Erythroblast (primary cell): ENCODE data around the gene HOXD8.

ENCODE experiments used
- DNase-seq, 2 experiments: peaks; one replicate each; lab custom pipeline; 2025; lab: John Stamatoyannopoulos, UW
- GATA1 ChIP-seq: IDR thresholded peaks from 2 replicates; pipeline ENCODE4 v1.6.1; 2011; ENCODE audit warnings: low read depth, mild to moderate bottlenecking, control low read depth, low read length, moderate library complexity
- POLR2A ChIP-seq: IDR thresholded peaks from 2 replicates; pipeline ENCODE4 v1.6.1; 2011; ENCODE audit warnings: mild to moderate bottlenecking, low read length

Gene HOXD8

DNA sequence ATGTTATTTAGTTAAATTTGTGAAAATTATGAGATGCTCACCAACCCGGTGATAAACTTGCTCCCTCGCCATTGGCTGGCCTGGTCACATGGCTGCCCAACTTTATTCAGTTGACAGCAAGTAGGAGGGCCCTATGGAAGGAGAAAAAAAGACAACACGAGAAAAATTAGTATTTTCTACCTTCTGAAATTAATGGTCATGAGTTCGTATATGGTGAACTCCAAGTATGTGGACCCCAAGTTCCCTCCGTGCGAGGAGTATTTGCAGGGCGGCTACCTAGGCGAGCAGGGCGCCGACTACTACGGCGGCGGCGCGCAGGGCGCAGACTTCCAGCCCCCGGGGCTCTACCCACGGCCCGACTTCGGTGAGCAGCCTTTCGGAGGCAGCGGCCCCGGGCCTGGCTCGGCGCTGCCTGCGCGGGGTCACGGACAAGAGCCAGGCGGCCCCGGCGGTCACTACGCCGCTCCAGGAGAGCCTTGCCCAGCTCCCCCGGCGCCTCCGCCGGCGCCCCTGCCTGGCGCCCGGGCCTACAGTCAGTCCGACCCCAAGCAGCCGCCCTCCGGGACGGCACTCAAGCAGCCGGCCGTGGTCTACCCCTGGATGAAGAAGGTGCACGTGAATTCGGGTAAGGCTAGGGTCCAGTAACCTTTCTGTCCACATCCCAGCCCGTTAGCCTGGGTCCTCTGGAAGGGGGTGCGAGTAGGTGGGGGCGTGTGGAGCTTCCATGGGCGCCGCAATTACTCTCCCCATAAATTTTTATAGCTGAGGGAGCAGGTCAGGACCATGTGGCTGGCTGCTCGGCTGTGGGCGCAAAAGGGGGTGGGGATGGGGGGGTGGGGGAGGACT is 22.2 kb downstream of the HOXD8 start, which contains the start of gene HOXD4:
Gene HOXD4, plus strand, starts transcription at position 109 of the 846 bp plus-strand sequence. Its CDS starts 84 bp downstream, at position 193.
- DNase-seq = no peak
- TF ChIP-seq GATA1 = no peak
- no peak for TF ChIP-seq POLR2A

DNA sequence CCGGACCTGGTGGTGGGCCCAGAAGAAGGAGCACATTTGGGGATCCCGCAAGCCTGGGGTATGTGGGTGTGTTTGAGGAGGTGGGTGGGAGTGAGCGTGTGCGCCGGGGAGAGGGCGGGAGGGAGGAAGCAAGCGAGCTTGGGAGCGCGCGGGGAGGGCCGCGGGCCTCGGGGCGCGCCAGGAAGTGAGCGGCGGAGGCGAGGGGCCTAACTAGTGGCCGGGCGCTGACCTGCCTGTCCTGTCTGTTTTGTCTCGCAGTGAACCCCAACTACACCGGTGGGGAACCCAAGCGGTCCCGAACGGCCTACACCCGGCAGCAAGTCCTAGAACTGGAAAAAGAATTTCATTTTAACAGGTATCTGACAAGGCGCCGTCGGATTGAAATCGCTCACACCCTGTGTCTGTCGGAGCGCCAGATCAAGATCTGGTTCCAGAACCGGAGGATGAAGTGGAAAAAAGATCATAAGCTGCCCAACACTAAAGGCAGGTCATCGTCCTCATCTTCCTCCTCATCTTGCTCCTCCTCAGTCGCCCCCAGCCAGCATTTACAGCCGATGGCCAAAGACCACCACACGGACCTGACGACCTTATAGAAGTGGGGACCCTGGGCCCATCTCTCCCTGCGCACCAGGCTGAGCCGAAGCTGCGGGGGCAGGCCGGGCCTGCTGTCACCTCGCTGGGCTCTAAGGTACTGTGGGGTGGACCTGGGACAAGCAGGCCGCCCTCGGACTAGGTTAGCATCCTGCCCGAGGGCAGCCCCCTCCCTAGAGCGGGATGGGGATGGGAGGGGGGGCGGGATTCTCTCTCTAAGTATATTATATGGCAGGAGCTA is 23.1 kb downstream of the HOXD8 start:
- TF ChIP-seq POLR2A (no peak), GATA1 (no peak)
- no peak for DNase-seq

DNA sequence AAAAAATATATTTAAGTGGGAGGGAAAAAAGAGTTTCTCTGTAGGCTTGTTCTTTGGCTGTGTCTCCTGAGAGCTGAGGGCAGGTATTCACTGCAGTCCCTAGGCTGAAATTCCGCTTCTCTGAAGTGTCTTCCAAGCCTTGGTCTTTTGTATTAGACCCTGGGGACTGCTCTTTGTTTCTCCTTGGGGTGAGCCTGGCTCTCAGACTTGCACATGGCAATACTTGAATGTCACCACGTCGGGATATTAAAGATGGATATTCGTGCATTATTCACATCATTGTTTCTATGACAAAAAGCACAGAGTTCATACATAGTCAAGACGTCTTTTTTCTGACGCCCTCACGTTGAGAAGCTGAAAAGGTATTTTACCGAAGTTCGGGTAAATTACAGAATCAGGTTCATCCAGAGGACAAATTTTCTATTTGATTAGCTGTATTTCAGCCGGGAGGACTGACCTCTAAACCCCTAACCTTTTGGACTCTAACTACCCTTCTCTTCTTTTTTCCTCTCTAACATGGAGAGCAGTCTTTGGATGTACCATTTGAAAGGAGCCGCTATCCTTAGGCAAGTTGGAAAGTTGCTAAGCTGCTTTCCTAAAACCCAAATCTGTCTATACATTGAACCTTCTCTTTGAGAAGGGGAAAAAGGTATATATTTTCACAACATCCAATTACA is 25.2 kb downstream of the HOXD8 start:
- no peak for DNase-seq
- TF ChIP-seq GATA1 = no peak
- no peak for TF ChIP-seq POLR2A

DNA sequence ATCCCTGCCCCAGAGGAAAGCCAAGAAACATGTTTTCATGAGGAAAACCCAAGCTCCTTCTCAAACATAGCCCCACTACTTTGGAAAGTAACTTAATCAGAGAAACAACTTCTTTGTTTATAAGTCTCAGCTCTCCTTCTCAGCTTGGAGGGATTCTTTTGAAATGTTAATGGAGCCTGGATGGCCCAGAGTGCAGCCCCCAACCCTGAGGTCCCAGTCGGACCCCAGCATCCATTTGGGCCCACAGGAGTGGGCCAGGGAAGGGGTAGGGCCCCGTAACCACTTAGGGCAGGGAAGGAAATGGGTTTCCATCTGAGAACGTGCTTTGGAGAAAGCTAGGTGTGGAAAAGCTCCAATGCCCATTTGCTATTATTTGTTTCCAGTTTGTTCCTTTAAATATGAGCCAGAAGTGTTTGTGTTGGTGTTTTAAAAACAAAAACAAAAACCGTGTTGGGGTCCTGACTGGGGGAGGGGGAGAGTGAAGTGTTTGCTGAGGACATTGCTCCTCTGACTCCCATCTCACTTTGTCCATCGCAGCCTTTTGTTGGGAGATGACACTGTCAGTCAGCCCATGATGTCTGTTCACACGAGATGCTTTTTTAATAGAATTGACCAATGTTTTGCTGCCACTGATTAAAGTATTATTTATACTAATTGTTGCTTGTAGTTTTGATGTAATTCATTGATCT is 26.0 kb downstream of the HOXD8 start:
- no peak for DNase-seq
- no peak for TF ChIP-seq POLR2A
- no peak for TF ChIP-seq GATA1

DNA sequence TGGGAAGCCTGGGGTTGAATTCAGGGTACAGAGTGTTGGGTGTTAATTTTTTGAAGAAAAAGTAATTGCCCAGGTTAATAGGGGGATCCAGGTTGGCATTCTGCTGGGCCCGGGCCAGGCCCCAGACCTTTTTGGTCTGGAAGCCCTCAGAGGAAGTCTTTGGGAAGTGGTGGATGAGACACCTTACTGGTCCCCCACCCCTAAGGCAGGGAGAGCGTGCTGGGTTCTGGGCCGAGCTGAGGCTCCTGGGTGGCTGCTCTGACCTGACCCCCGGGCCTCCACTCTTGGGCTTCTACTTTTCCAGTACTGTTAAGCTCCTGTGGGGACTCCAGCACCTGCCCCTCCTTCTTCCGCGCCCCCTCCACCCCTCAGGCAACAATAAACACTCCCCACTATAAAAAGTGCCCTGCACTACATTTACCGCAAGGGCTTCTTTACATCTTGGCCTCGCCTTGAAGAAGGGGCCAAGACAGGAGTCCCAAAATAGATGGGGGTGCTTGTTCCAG is 26.8 kb downstream of the HOXD8 start:
- DNase-seq = no peak
- no peak for TF ChIP-seq POLR2A
- TF ChIP-seq GATA1 = no peak

- TF ChIP-seq POLR2A (no peak), GATA1 (no peak)
- no peak for DNase-seq
These were observed 27.4 kb downstream of the HOXD8 start, which contains the start of gene HOXD3 for GRCh38 chr2:176156807-176157498. Gene HOXD3 (plus strand): TSS chr2:176157307. CDS start chr2:176169115, 11,808 bp downstream.

DNA sequence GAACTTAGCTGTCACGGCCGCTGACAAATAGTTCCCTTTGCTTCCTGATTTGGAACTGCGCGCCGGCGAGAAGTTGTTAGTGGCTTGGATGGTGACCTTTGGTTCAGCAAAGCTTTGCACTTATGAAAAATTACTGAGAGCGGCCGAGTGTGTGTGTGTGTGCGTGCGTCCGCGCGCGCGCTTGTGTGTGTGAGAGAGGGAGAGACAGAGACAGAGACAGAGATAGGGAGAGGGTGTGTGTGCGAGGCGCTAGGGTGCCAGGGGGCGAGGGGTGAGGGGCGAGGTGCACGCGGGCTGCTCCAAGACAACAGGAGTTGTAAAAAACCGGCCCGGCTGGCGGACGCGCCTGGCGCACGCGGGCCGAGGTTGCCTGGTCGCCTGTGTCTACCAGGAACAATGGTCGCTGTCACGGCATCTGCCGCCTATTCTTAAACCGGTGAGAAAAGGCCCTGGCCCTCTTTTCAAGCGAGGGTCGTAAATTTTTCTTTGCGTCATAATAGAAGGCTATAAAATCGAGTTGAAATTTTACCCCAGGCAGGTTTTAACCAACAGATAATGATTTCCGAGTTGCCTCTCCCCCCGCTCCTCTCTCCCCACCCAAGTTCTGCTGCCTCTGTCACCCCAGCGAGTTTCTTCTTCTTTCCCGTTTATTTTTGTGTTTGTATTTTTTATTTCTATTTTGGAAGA is 28.1 kb downstream of the HOXD8 start:
- no peak for DNase-seq
- no peak for TF ChIP-seq GATA1

DNA sequence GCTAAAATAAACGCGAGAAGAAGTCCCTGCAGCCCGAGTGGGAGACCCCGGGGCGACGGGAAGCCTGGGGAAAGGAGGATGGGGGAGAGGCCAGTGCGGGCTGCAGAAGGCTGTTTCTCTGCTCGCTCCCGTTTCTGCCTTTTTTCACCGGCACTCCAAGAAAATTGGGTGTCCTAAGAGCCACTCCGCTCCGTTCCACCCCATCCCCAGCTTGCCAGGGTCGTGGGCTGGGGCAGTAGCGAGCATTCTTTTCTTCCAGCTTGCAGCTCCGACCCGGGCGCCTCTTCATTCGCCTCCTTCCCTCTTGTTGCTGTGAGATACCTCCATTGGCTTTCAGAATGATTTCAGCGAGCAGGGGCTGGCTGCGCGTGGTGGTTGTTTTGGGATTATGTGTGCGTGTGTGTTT is 28.7 kb downstream of the HOXD8 start:
- no peak for TF ChIP-seq POLR2A
- no peak for TF ChIP-seq GATA1

DNA sequence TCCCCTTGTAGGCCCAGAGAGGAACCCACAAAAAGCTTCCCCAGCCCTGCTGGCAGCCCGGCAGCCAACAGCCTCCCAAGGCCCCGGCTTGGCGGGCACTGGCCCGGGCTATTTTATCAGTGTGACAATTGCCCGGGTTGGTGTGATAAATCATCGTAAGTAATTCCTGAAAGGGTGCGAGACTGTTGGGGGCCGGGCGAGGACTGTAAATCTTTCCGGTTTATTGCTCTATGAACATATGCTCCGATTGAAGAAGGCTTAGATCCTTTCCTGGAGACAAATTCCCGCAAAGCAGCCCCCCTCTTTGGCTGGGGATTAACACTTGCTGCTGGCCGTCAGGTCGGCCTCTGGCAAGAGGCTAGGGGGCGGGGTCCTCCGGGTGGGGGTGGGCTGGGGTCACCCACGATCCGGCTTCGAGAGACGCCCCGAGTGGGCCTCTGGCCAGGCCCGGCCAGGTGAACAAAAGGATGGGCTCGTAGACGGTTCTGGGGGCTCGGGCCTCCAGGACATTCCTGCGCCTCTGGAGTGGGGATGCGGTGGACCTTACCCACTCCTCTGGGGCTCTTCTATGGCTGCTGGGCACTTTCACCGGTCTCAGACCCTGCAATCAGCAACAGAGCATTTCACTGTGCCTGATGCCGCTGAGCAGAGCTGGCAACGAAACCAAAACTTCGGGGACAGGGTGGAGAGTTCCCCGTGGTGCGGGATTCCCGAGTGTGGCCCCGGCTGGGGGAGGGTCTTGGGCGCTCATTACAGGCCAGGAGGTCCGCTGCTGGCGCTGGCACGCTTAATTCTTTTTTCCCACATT is 29.6 kb downstream of the HOXD8 start:
- no peak for TF ChIP-seq POLR2A
- TF ChIP-seq GATA1 = no peak
- DNase-seq = no peak

More for the DNA sequence above, 28.7 kb downstream of the HOXD8 start:
- no peak for DNase-seq

DNA sequence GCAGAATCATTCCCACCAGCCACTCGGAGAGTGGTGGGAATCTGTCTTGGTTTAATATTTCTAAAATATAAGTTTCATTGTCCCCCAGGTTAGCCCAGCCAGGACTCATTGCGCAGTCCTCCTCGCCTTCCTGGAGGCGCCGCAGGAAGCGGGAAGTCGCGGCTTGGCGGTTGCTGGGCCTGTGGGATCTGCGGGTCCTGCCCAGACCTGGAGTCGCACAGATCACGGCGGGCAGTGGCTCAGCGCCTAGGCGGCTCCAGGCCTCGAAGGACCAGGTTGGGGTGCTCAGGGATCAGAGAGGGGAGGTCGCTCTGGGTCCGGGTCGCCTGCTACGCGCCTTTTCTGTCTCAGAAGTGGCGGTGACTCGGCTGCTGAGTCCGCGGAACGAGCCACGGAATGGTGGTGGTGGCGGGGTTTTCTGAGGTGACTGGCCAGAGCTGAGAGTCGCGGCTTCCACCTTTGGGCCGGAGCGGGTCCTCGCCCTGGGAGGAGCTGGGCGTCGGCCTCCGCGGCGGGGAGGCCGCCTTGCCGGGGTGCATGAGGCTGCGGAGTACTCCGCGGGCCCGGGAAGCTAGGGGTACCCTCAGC is 30.3 kb downstream of the HOXD8 start:
- TF ChIP-seq POLR2A (no peak), GATA1 (no peak)
- DNase-seq = no peak

DNA sequence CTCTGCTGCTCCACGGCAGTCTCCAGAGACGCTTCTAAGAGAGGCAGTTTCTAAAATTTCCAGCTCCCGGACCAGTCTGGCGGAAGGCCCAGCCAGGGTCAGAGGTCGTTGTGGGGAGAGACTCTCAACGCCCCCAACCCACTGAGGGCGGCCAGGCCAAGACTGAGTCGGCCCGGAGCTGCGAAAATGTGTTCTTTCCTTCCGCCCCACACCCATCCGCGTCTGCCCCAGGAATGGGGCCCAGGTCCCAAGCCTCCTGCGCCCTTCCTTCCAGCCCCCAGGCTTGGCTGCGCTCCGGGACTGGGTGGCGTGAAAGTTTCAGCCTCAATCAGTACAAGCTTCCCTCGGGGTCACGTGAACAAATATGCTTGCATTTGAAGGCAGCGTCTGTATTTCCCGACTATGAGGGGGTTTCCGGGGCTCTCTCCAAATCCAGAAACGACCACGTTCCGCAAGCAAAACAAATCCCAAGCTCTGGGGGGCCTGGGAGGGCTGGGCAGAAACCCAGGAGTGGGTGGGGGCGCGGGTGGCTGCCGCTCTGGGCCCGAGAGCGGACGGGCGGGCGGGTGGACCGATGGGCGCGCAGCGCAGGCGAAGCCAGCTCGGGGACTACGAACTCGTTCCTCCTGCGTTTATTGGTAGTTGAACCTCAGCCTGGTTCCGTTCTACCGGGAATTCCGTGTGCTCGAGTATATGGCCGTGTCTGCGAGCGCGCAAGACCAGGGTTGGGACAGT is 30.9 kb downstream of the HOXD8 start:
- no peak for DNase-seq
- TF ChIP-seq GATA1 (no peak), POLR2A (no peak)
